ENCODE measurements around the gene ACSBG1.

Gene ACSBG1

GRCh38 chr15:78234515-78235040 lies at the start of gene ACSBG1:
Gene ACSBG1, minus strand, starts transcription at chr15:78234565. Its CDS starts 64 bp downstream, at chr15:78234501.
- DNase-seq: no peak

DNA sequence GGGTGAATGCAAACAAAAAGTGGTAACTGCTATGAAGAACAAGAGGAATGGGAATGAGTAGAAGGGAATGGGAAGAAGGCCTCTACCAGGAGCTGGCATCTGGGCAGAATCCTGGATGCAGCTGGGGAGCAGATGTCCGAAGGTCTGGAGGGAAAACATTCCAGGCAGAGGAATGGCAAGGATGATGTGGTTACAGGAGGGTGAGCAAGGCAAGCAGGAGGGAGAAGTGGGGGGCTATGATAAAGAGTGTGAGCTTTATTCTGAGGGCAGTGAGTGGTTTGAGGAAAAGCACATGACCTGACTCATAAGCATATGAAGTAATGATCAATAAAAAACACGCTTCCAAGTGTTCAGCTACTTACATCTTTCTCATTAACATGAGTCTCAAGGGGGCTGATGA lies 48.0 kb upstream of the ACSBG1 start:
- DNase-seq: no peak

DNA sequence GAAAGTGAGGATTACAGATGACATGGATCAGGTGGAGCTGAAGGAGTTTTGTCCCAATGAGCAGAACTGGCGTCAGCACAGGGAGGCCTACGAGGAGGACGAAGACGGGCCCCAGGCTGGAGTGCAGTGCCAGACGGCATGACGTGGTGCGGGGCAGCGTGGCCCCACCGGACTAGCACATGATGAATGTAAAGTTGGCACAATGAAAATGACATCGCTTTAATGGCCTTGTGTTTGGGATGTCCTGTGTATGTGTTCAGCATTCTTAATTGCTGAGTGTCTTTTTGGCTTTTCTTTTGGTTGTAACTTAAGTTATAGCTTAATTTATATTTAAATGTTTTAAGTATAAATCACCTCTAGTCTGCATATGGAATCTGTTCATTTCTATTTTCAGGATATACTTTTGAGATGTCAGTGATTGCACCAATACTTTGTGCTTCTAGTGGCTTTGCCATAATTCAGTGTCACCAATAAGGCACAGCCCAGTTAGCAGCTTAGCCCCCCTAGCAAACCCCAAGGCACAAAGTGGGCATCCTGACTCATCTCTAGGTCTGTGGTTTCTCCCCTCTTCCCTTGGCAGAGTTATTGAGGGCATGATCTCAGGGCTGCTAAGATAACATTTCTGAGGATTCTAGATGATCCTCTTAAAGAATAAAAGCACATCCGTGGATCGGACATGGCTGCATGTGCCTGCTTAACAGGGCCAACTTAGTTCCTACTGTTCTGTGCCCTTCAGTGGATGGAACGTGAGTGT lies 46.1 kb upstream of the ACSBG1 start:
- DNase-seq: no peak

DNA sequence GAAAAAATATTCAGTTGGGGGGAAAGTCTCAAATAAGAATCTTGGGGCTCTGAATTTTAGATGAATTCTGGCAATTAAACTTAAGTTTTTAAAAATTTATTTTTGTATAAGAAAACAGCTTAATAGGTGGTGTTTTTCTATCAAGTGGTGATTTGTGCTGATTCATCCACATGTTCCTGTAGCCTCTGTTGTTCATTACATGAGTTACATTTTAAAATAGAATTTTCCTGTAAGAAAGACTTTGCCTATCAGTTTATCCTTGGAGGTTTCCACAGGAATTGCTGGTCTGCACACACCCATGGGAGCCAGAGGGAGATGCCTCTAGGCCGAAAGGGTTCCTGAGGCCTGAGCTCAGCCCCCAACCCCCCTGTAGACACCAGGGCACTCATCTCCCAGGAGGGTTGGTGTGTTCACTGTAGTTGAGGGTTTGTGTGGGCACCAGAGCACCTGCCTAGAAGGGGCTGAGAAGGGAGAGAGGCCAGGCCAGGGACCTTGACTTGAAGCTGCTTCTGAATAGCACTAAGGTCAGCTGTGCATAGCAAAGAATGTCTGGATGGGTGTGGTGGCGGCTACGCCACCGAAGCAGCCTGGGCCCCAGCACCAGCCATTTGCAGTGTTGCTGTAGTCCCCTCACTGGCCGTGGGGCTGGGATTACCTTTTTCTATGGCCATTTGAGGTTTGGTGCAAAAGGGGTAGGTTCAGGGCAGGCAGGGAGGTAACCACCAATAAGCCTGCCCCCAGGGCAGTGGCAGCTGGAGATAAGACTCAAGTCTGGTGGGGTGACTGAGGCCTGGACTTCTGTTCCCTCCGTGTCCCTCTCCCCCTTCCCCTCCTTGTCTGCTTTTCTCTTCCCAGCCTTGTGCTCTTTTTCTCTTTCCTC lies 41.9 kb upstream of the ACSBG1 start:
- no peak for DNase-seq

DNA sequence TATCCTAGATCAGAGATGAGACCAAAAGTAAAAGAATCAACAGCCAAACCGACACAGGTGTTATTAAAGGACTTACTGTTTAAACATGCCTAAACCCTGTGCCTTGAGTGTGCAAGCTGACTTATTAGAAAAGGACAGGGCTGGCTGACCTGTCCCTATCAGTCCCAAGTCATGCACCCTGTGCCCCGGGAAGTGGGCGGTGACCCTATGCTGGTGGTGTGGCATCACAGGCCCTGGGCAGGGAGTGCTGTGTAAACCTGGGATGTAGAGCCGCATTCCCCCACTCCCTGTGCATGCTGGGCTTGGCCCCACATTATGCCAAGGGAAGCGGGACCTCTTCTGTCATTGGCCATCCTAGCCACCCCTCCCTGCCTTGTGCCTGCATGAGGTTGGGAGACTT lies 40.6 kb upstream of the ACSBG1 start:
- DNase-seq: no peak

DNA sequence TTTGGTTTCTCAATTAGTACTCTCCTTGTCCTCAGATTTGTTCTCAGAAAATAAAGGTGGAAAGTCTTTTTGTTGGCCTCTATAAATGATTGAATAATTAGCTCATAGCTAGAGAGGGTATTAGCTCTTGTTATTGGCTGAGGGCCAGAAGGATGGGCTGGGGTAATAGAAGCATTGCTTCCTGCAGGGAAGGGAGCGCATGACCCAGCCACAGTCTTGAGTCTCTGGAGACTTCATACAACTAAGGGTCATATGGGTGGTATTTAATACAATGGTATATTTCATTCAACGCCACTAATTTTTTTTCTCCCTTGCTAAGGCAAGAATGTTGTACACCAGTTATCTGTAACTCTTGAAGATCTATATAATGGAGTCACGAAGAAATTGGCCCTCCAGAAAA lies 38.4 kb upstream of the ACSBG1 start:
- no peak for DNase-seq

- DNase-seq: no peak
Measured at GRCh38 chr15:78272316-78272715, 38.0 kb upstream of the ACSBG1 start.

GRCh38 chr15:78266806-78267205 lies 32.4 kb upstream of the ACSBG1 start:
- no peak for DNase-seq

- DNase-seq: no peak
Measured at GRCh38 chr15:78266229-78266628, 31.9 kb upstream of the ACSBG1 start.

GRCh38 chr15:78265752-78266224 lies 31.4 kb upstream of the ACSBG1 start:
- DNase-seq: no peak

DNA sequence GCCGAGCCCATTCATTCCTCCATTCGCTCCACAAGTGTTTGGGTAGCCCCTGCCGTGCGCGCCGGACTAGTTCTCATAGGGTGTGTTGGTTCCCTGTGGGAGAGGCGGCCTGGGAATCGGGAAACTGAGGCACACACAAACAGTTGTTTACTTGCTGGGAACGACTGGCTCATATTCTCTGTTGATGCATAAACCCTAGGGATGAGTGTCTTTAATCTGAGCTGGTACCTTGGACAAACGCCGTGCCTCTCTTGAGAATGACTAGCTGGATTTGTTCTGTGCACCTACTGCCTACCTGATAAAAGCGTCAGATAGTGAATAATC lies 30.7 kb upstream of the ACSBG1 start:
- no peak for DNase-seq

GRCh38 chr15:78264304-78265136 lies 30.2 kb upstream of the ACSBG1 start, which contains the start of gene DNAJA4:
Gene DNAJA4, plus strand, starts transcription at chr15:78264562. Its CDS starts 202 bp downstream, at chr15:78264764.
- no peak for DNase-seq

DNA sequence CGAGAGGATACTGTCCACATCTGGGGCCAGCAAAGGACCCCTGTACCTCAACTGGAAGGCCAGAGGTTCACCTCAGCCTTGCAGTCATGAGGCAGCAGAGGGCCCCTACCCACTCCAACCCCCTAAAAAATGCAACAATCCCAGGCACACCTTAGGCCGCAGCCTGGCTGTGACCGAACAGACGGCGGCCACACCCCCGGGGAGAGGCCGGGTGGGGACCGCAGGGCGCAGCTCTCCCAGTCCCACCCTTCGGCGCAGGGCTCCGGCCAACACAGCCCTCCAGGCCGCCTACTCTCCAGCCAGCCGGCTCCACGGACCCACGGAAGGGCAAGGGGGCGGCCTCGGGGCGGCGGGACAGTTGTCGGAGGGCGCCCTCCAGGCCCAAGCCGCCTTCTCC lies 29.5 kb upstream of the ACSBG1 start:
- DNase-seq: no peak

- DNase-seq: no peak
Measured at GRCh38 chr15:78263351-78263781, 29.0 kb upstream of the ACSBG1 start.

- no peak for DNase-seq
Measured at GRCh38 chr15:78261062-78261461, 26.7 kb upstream of the ACSBG1 start.

GRCh38 chr15:78260489-78260888 lies 26.1 kb upstream of the ACSBG1 start:
- DNase-seq: no peak

GRCh38 chr15:78259232-78259631 lies 24.9 kb upstream of the ACSBG1 start:
- DNase-seq: no peak

DNA sequence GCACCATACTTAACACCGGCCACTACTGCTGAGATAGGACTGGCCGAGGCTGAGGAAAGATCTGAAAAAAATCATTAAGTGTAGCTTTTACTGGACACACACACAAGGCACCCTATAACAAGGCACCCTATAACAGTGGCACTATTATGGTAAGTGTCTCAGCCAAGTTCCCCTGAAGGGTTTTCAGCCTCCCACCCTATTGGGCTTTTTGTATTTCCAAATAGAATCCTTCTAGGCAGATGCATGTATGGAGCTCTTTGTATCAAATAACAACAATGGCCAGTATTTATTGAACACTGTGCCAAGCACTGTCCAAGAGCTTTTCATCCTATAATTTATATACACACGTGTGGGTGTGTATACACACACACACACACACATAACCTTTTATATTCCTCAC lies 23.3 kb upstream of the ACSBG1 start:
- no peak for DNase-seq

GRCh38 chr15:78256044-78256437 lies 21.7 kb upstream of the ACSBG1 start:
- no peak for DNase-seq

GRCh38 chr15:78255421-78256043 lies 21.2 kb upstream of the ACSBG1 start:
- no peak for DNase-seq

- no peak for DNase-seq
Measured at GRCh38 chr15:78251136-78251535, 16.8 kb upstream of the ACSBG1 start.

GRCh38 chr15:78249131-78249530 lies 14.8 kb upstream of the ACSBG1 start:
- DNase-seq: no peak

All from KG1 (cell line).